WTC11 (cell line): ENCODE results near the gene ZFX. TPM values are rescaled to one million over a fixed set of nuclear protein-coding genes. Genes with fewer than 3 reads are reported as not detected.

Source experiments
- ATAC-seq: fragments of 200-7000 bp; cut with Tn5 transposase; 2 replicates; pipeline ENCODE4 v1.10.0; 2021; ENCODE audit warnings: mild to moderate bottlenecking, moderate library complexity
- CTCF ChIA-PET: fragments of 300-600 bp; sonication (Branson Sonifier 250); formaldehyde crosslinking; loops from one replicate; lab custom pipeline; 2021; ENCODE audit warnings: antibody characterized with exemption; lab: Charles Lee
- POLR2A ChIA-PET: fragments of 350-600 bp; sonication (Branson Sonifier 250); formaldehyde crosslinking; loops from one replicate; lab custom pipeline; 2021; ENCODE audit warnings: antibody characterized with exemption; lab: Charles Lee
- DNase-seq: peaks from one replicate; pipeline ENCODE4 v3.0.0; 2021; ENCODE audit warnings: low spot score
- H3K27ac Mint-ChIP-seq: 2 replicates; pipeline ENCODE4 v1.8.0; 2021; ENCODE audit warnings: mixed read lengths
- H3K27me3 Mint-ChIP-seq: 2 replicates; pipeline ENCODE4 v1.8.0; 2021; ENCODE audit warnings: low read depth, mild to moderate bottlenecking, moderate library complexity, mixed read lengths
- H3K36me3 Mint-ChIP-seq: 2 replicates; pipeline ENCODE4 v1.8.0; 2021; ENCODE audit warnings: mixed read lengths
- H3K4me1 Mint-ChIP-seq: 2 replicates; pipeline ENCODE4 v1.8.0; 2022; ENCODE audit warnings: mixed read lengths
- H3K4me3 Mint-ChIP-seq: 2 replicates; pipeline ENCODE4 v1.8.0; 2021; ENCODE audit warnings: mild to moderate bottlenecking, moderate library complexity, mixed read lengths
- H3K9me3 Mint-ChIP-seq: 2 replicates; pipeline ENCODE4 v1.8.0; 2021; ENCODE audit warnings: mixed read lengths
- AFF4 ChIP-seq: sonication (generic); formaldehyde crosslinking; IDR thresholded peaks from 2 replicates; pipeline ENCODE4 v1.8.1; 2023; ENCODE audit warnings: mild to moderate bottlenecking, missing genetic modification reagents, borderline replicate concordance
- E2F1 ChIP-seq: sonication (generic); formaldehyde crosslinking; IDR thresholded peaks from 2 replicates; pipeline ENCODE4 v1.8.0; 2022; ENCODE audit warnings: mild to moderate bottlenecking, missing genetic modification reagents
- EMX1 ChIP-seq: fragments of 250-450 bp; sonication (Bioruptor Pico); IDR thresholded peaks from 2 replicates; pipeline ENCODE4 v1.8.0; 2021; ENCODE audit warnings: mild to moderate bottlenecking
- GABPB1 ChIP-seq: sonication (generic); formaldehyde crosslinking; IDR thresholded peaks from 2 replicates; pipeline ENCODE4 v1.8.1; 2023; ENCODE audit warnings: mild to moderate bottlenecking, missing genetic modification reagents
- GRHL2 ChIP-seq: fragments of 250-450 bp; sonication (Bioruptor Pico); IDR thresholded peaks from 2 replicates; pipeline ENCODE4 v1.8.0; 2022; ENCODE audit warnings: mild to moderate bottlenecking, moderate library complexity; ENCODE audit not compliant: insufficient replicate concordance, severe bottlenecking
- GTF2I ChIP-seq: fragments of 250-450 bp; sonication (Bioruptor Pico); conservative IDR thresholded peaks from 2 replicates; pipeline ENCODE4 v1.4.0; 2021; ENCODE audit warnings: mild to moderate bottlenecking
- JAZF1 ChIP-seq: fragments of 250-450 bp; sonication (Bioruptor Pico); IDR thresholded peaks from 2 replicates; pipeline ENCODE4 v1.9.0; 2021; ENCODE audit warnings: moderate library complexity, mild to moderate bottlenecking, inconsistent platforms
- MLX ChIP-seq: sonication (generic); formaldehyde crosslinking; IDR thresholded peaks from 2 replicates; pipeline ENCODE4 v1.8.1; 2023; ENCODE audit warnings: mild to moderate bottlenecking, missing genetic modification reagents, moderate library complexity
- OVOL2 ChIP-seq: fragments of 250-450 bp; sonication (Bioruptor Pico); IDR thresholded peaks from 2 replicates; pipeline ENCODE4 v1.9.0; 2021; ENCODE audit warnings: mild to moderate bottlenecking, borderline replicate concordance
- PREB ChIP-seq: sonication (generic); formaldehyde crosslinking; IDR thresholded peaks from 2 replicates; pipeline ENCODE4 v1.8.1; 2022; ENCODE audit warnings: mild to moderate bottlenecking, missing genetic modification reagents, moderate library complexity, borderline replicate concordance
- SP1 ChIP-seq: sonication (generic); formaldehyde crosslinking; conservative IDR thresholded peaks from 2 replicates; pipeline ENCODE4 v1.8.1; 2022; ENCODE audit warnings: missing genetic modification reagents
- TEAD1 ChIP-seq: sonication (generic); formaldehyde crosslinking; IDR thresholded peaks from 2 replicates; pipeline ENCODE4 v1.8.0; 2022; ENCODE audit warnings: mild to moderate bottlenecking, missing genetic modification reagents
- ZMAT4 ChIP-seq: fragments of 250-450 bp; sonication (Bioruptor Pico); IDR thresholded peaks from 2 replicates; pipeline ENCODE4 v1.9.0; 2021; ENCODE audit warnings: mild to moderate bottlenecking
- ZNF317 ChIP-seq: sonication (generic); formaldehyde crosslinking; IDR thresholded peaks from 2 replicates; pipeline ENCODE4 v1.8.1; 2023; ENCODE audit warnings: low read depth, mild to moderate bottlenecking, moderate library complexity, missing genetic modification reagents, borderline replicate concordance
- ZNF396 ChIP-seq: fragments of 250-450 bp; sonication (Bioruptor Pico); IDR thresholded peaks from 2 replicates; pipeline ENCODE4 v1.8.0; 2021; ENCODE audit warnings: mild to moderate bottlenecking, moderate library complexity, borderline replicate concordance
- ZNF425 ChIP-seq: fragments of 250-450 bp; sonication (Bioruptor Pico); conservative IDR thresholded peaks from 2 replicates; pipeline ENCODE4 v1.9.0; 2021; ENCODE audit warnings: mild to moderate bottlenecking
- total RNA-seq: library from RNA; stranded (reverse); gene quantifications from 3 replicates; pipeline ENCODE4 v1.2.3, GENCODE V29; 2021

Gene ZFX
- total RNA-seq, 1 experiment from 2014 or later = 19.3 TPM

DNA sequence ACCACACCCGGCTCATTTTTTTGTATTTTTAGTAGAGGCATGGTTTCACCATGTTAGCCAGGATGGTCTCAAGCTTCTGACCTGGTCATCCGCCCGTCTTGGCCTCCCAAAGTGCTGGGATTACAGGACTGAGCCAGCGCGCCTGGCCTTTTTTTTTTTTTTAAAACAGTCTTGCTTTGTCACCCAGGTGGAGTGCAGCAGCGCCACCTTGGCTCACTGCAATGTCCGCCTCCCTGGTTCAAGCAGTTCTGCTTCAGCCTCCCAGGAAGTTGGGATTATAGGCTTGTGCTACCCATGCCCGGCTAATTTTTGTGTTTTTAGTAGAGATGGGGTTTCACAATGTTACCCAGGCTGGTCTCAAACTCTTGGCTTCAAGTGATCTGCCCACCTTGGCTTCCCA lies 28.9 kb downstream of the ZFX start (continued):
- no peak for TF ChIP-seq PREB

DNA sequence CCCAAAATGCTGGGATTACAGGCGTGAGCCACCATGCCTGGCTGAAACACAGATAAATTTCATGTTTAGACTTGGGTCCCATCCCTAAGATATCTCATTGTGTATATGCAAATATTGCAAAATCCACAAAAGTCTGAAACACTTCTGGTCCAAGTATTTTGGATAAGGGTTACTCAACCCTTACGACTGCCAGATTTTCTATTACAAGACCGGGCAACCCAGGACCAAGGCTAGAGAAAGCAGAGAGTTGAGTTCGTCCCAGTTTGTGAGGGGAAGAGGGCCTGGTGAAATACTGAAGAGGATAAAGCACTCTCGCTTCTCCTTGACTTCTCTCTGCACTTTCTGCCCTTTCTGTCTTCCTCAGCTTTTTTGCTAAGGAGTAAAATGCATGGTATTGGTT lies 34.5 kb downstream of the ZFX start:
- Mint-ChIP-seq H3K27ac (no peak overlapping the region), H3K4me1 (no peaks in the 10 kb centered on the region), H3K9me3 (no peaks in the 10 kb centered on the region), H3K4me3 (no peak overlapping the region), H3K36me3 (peaks cover 8% of the 10 kb centered on the region), H3K27me3 (no peaks in the 10 kb centered on the region)
- DNase-seq (no peak), ATAC-seq (no peak)
- ChIA-PET POLR2A (no interaction called here), CTCF (no interaction called here)
- TF ChIP-seq ZNF396 (CRISPR knock-in tag) = no peak
- no peak for TF ChIP-seq ZNF317 (CRISPR knock-in tag)
- TF ChIP-seq ZNF425 (CRISPR knock-in tag) = no peak
- TF ChIP-seq TEAD1 (CRISPR knock-in tag) = no peak
- TF ChIP-seq JAZF1 (CRISPR knock-in tag) = no peak
- no peak for TF ChIP-seq ZMAT4 (CRISPR knock-in tag)
- TF ChIP-seq EMX1 (CRISPR knock-in tag) = no peak
- no peak for TF ChIP-seq GTF2I
- TF ChIP-seq E2F1 = no peak

DNA sequence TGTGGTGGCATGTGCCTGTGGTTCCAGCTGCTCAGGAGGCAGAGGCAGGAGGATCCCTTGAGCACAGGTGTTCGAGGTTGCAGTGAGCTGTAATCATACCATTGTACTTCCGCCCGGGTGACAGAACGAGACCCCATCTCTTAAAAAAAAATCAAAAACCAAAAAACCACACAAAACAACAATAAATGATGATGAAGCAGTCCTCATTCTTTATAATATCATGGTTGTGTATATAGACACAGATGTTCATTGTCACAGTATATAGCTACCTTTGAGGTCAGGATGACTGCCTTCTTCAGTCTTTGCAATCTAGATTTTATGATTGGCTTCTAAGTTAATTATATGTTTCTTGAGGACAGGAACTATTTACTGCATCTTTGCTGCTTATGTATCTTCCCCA lies 37.0 kb downstream of the ZFX start:
- Mint-ChIP-seq H3K36me3 (peaks cover 2% of the 10 kb centered on the region; the same call in 1 of the 2 replicates), H3K4me1 (no peaks in the 10 kb centered on the region; the same call in 1 of the 2 replicates), H3K9me3 (no peaks in the 10 kb centered on the region), H3K27me3 (no peaks in the 10 kb centered on the region), H3K27ac (no peak overlapping the region), H3K4me3 (no peak overlapping the region)
- DNase-seq = no peak
- ChIA-PET POLR2A (no interaction called here), CTCF (no interaction called here)
- TF ChIP-seq MLX (CRISPR knock-in tag) (no peak), GRHL2 (CRISPR knock-in tag) (no peak)
- ATAC-seq = no peak

GRCh38 chrX:24186986-24187385 lies 37.5 kb downstream of the ZFX start:
- POLR2A ChIA-PET = no interaction called here
- Mint-ChIP-seq H3K4me3 (no peak overlapping the region), H3K27me3 (no peaks in the 10 kb centered on the region), H3K36me3 (peaks cover 2% of the 10 kb centered on the region; the same call in 1 of the 2 replicates), H3K4me1 (no peaks in the 10 kb centered on the region; the same call in 1 of the 2 replicates), H3K9me3 (no peaks in the 10 kb centered on the region), H3K27ac (no peak overlapping the region)
- ATAC-seq = no peak
- CTCF ChIA-PET = no interaction called here
- DNase-seq = no peak
- TF ChIP-seq GABPB1 (CRISPR knock-in tag) (no peak), SP1 (CRISPR knock-in tag) (no peak), ZMAT4 (CRISPR knock-in tag) (no peak), AFF4 (CRISPR knock-in tag) (no peak), PREB (no peak), GTF2I (no peak), GRHL2 (CRISPR knock-in tag) (no peak), OVOL2 (CRISPR knock-in tag) (no peak)
